Thyroid gland (tissue), 4 donors: Measurements from ENCODE around the gene RPH3AL.

Source experiments
- POLR2A ChIP-seq, 2 donors: fragments of 450-650 bp; IDR thresholded peaks; one replicate each; pipeline ENCODE4 v1.6.1; 2017; ENCODE audit warnings: antibody characterized with exemption in 2 of 2, mild to moderate bottlenecking in 2 of 2, moderate library complexity in 1 of 2
- TF ChIP-seq, protein P1 (sequence below), 6 experiments: fragments of 200-600 bp in 3 of 6; fragments of 450-650 bp in 3 of 6; sonication (generic) in 3 of 6; IDR thresholded peaks; one replicate each; pipeline ENCODE4 v1.5.1; 2016 to 2019; ENCODE audit warnings: antibody characterized with exemption in 6 of 6, mild to moderate bottlenecking in 2 of 6, inconsistent platforms in 1 of 6, moderate library complexity in 1 of 6

DNA sequence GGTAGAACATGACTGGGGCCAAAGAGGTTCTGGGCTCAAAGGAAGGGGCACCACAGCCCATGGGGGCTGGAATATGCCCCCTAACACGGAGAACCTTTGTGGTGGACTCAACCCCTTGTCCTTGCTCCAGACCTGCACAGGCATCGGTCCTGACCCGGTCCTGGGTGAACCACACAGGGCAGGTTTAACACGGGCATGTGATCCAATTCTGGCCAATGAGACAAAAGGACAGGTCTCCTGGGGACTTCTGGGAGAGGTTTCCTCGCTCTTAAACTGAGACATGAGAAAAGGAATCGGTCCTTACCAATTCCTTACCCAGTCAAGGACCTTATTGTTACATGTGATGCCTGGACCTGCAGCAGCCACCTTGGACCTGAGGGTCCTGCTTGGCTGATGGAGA is 174.8 kb downstream of the RPH3AL start:
- TF ChIP-seq, protein P1, sequence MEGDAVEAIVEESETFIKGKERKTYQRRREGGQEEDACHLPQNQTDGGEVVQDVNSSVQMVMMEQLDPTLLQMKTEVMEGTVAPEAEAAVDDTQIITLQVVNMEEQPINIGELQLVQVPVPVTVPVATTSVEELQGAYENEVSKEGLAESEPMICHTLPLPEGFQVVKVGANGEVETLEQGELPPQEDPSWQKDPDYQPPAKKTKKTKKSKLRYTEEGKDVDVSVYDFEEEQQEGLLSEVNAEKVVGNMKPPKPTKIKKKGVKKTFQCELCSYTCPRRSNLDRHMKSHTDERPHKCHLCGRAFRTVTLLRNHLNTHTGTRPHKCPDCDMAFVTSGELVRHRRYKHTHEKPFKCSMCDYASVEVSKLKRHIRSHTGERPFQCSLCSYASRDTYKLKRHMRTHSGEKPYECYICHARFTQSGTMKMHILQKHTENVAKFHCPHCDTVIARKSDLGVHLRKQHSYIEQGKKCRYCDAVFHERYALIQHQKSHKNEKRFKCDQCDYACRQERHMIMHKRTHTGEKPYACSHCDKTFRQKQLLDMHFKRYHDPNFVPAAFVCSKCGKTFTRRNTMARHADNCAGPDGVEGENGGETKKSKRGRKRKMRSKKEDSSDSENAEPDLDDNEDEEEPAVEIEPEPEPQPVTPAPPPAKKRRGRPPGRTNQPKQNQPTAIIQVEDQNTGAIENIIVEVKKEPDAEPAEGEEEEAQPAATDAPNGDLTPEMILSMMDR (IDR thresholded peaks at IDR 0.05) = no peak
- no peak for TF ChIP-seq POLR2A (IDR thresholded peaks at IDR 0.05)
